ENCODE measurements around the gene GCKR.

The GCKR gene

GRCh38 chr2:27506587-27506986 lies 9.9 kb downstream of the GCKR start:
- TF ChIP-seq TAF1 (IDR thresholded peaks at IDR 0.05; ENCODE audit: borderline replicate concordance, insufficient read depth, low read length): no peak
- TF ChIP-seq REST (IDR thresholded peaks at IDR 0.05; ENCODE audit: insufficient read depth in 1 of 2, low read depth in 2 of 2, low read length in 2 of 2): no peak
- no peak for TF ChIP-seq POLR2AphosphoS5 (IDR thresholded peaks at IDR 0.05; ENCODE audit: low read depth, low read length)
- TF ChIP-seq FOXP2 (optimal IDR thresholded peaks at IDR 0.05; ENCODE audit: borderline replicate concordance, extremely low read depth, extremely low read length, insufficient read depth): no peak
- no peak for TF ChIP-seq SIN3A (IDR thresholded peaks at IDR 0.05; ENCODE audit: borderline replicate concordance, insufficient read depth, low read length)

- no peak for TF ChIP-seq FOXP2 (optimal IDR thresholded peaks at IDR 0.05; ENCODE audit: borderline replicate concordance, extremely low read depth, extremely low read length, insufficient read depth)
- TF ChIP-seq POLR2AphosphoS5 (IDR thresholded peaks at IDR 0.05; ENCODE audit: low read depth, low read length): no peak
- no peak for TF ChIP-seq TAF1 (IDR thresholded peaks at IDR 0.05; ENCODE audit: borderline replicate concordance, insufficient read depth, low read length)
- TF ChIP-seq REST (IDR thresholded peaks at IDR 0.05; ENCODE audit: insufficient read depth in 1 of 2, low read depth in 2 of 2, low read length in 2 of 2): no peak
- no peak for TF ChIP-seq SIN3A (IDR thresholded peaks at IDR 0.05; ENCODE audit: borderline replicate concordance, insufficient read depth, low read length)
Observed at GRCh38 chr2:27507293-27507692, 10.7 kb downstream of the GCKR start.

GRCh38 chr2:27509326-27509725 lies 12.7 kb downstream of the GCKR start:
- TF ChIP-seq SIN3A (IDR thresholded peaks at IDR 0.05; ENCODE audit: borderline replicate concordance, insufficient read depth, low read length): no peak
- no peak for TF ChIP-seq TAF1 (IDR thresholded peaks at IDR 0.05; ENCODE audit: borderline replicate concordance, insufficient read depth, low read length)

GRCh38 chr2:27518113-27518781 lies 21.6 kb downstream of the GCKR start:
- TF ChIP-seq TAF1 (IDR thresholded peaks at IDR 0.05; ENCODE audit: borderline replicate concordance, insufficient read depth, low read length): no peak
- TF ChIP-seq FOXP2 (optimal IDR thresholded peaks at IDR 0.05; ENCODE audit: borderline replicate concordance, extremely low read depth, extremely low read length, insufficient read depth): no peak
- TF ChIP-seq SIN3A (IDR thresholded peaks at IDR 0.05; ENCODE audit: borderline replicate concordance, insufficient read depth, low read length): no peak
- TF ChIP-seq POLR2AphosphoS5 (IDR thresholded peaks at IDR 0.05; ENCODE audit: low read depth, low read length): no peak
- TF ChIP-seq REST (IDR thresholded peaks at IDR 0.05; ENCODE audit: insufficient read depth in 1 of 2, low read depth in 2 of 2, low read length in 2 of 2): no peak

GRCh38 chr2:27518782-27519113 lies 22.1 kb downstream of the GCKR start:
- no peak for TF ChIP-seq FOXP2 (optimal IDR thresholded peaks at IDR 0.05; ENCODE audit: borderline replicate concordance, extremely low read depth, extremely low read length, insufficient read depth)

- TF ChIP-seq REST (IDR thresholded peaks at IDR 0.05; ENCODE audit: insufficient read depth in 1 of 2, low read depth in 2 of 2, low read length in 2 of 2) (no peak), POLR2AphosphoS5 (IDR thresholded peaks at IDR 0.05; ENCODE audit: low read depth, low read length) (no peak), TAF1 (IDR thresholded peaks at IDR 0.05; ENCODE audit: borderline replicate concordance, insufficient read depth, low read length) (no peak), SIN3A (IDR thresholded peaks at IDR 0.05; ENCODE audit: borderline replicate concordance, insufficient read depth, low read length) (no peak)
Observed at GRCh38 chr2:27520316-27520715, 23.7 kb downstream of the GCKR start.

All from PFSK-1 (cell line).